OCI-LY1 (cell line): ENCODE data around the gene NUP93.

Source experiments
- H2AFZ ChIP-seq: fragments of 200-600 bp; sonication (generic), shearing (Covaris generic); 2 replicates; pipeline ENCODE4 v1.6.0; 2014; ENCODE audit warnings: antibody characterized with exemption, mild to moderate bottlenecking, low read length
- H3F3A ChIP-seq: fragments of 200-600 bp; sonication (generic), shearing (Covaris generic); 2 replicates; pipeline ENCODE4 v1.6.0; 2014; ENCODE audit warnings: mild to moderate bottlenecking, antibody characterized with exemption, low read length, moderate library complexity; ENCODE audit not compliant: insufficient read depth
- H3K27ac ChIP-seq: fragments of 200-600 bp; sonication (generic); 2 replicates; pipeline ENCODE4 v1.5.1; 2014; ENCODE audit warnings: low read length, mixed run types, mild to moderate bottlenecking, low read depth; ENCODE audit not compliant: poor library complexity, severe bottlenecking
- H3K27me3 ChIP-seq: fragments of 200-600 bp; sonication (generic); 2 replicates; pipeline ENCODE4 v1.6.0; 2014; ENCODE audit warnings: antibody characterized with exemption, mild to moderate bottlenecking, low read length, moderate library complexity; ENCODE audit not compliant: insufficient read depth
- H3K36me3 ChIP-seq: fragments of 200-600 bp; sonication (generic); 2 replicates; pipeline ENCODE4 v1.6.1; 2014; ENCODE audit warnings: mild to moderate bottlenecking, antibody characterized with exemption, low read length, moderate library complexity, mixed read lengths; ENCODE audit not compliant: insufficient read depth
- H3K4me1 ChIP-seq: fragments of 200-600 bp; sonication (generic); 2 replicates; pipeline ENCODE4 v1.5.1; 2014; ENCODE audit warnings: mild to moderate bottlenecking, low read length, moderate library complexity; ENCODE audit not compliant: insufficient read depth, severe bottlenecking
- H3K4me2 ChIP-seq: fragments of 200-600 bp; sonication (generic), shearing (Covaris generic); 2 replicates; pipeline ENCODE4 v1.6.1; 2014; ENCODE audit warnings: low read length
- H3K4me3 ChIP-seq: fragments of 200-600 bp; sonication (generic); 2 replicates; pipeline ENCODE4 v1.5.1; 2014; ENCODE audit warnings: low read length, low read depth, mild to moderate bottlenecking, mixed read lengths; ENCODE audit not compliant: poor library complexity, severe bottlenecking
- H3K79me2 ChIP-seq: fragments of 200-600 bp; shearing (Covaris generic); 2 replicates; pipeline ENCODE4 v1.6.1; 2016; ENCODE audit warnings: mixed run types, low read length, mixed read lengths; ENCODE audit not compliant: insufficient read depth
- H3K9ac ChIP-seq: fragments of 200-600 bp; sonication (generic), shearing (Covaris generic); 2 replicates; pipeline ENCODE4 v1.6.1; 2014; ENCODE audit warnings: mild to moderate bottlenecking, low read length, mixed read lengths
- H3K9me2 ChIP-seq: fragments of 200-600 bp; sonication (generic), shearing (Covaris generic); 2 replicates; pipeline ENCODE4 v1.6.1; 2014; ENCODE audit warnings: low read depth, mild to moderate bottlenecking, low read length, mixed read lengths
- H3K9me3 ChIP-seq: fragments of 200-600 bp; shearing (Covaris generic); 2 replicates; pipeline ENCODE4 v1.6.1; 2014; ENCODE audit warnings: low read length, mixed read lengths
- H4K20me1 ChIP-seq: fragments of 200-600 bp; sonication (generic), shearing (Covaris generic); 2 replicates; pipeline ENCODE4 v1.6.0; 2016; ENCODE audit warnings: mild to moderate bottlenecking, low read length; ENCODE audit not compliant: insufficient read depth
- CTCF ChIP-seq: fragments of 200-600 bp; sonication (generic), shearing (Covaris generic); IDR thresholded peaks from 2 replicates; pipeline ENCODE4 v1.5.1; 2017; ENCODE audit warnings: mild to moderate bottlenecking, antibody characterized with exemption, low read length, moderate library complexity, mixed read lengths
- EZH2 ChIP-seq: fragments of 200-600 bp; sonication (generic), shearing (Covaris generic); IDR thresholded peaks from 2 replicates; pipeline ENCODE4 v1.8.0; 2017; ENCODE audit warnings: borderline replicate concordance, mixed run types, mild to moderate bottlenecking, antibody characterized with exemption, low read length, moderate library complexity, mixed read lengths

NUP93 gene

GRCh38 chr16:56722200-56722842 is 7.6 kb upstream of the NUP93 start:
- Histone ChIP-seq H3K9me3 (no peaks in the 10 kb centered on the region), H3K9me2 (no peaks in the 10 kb centered on the region), H3K36me3 (no peaks in the 10 kb centered on the region), H3F3A (no peaks in the 10 kb centered on the region), H2AFZ (no peak overlapping the region), H3K9ac (no peak overlapping the region), H3K79me2 (no peaks in the 10 kb centered on the region), H3K4me1 (no peaks in the 10 kb centered on the region), H3K4me2 (no peak overlapping the region), H4K20me1 (no peaks in the 10 kb centered on the region), H3K27me3 (no peaks in the 10 kb centered on the region), H3K27ac (no peak overlapping the region), H3K4me3 (no peak overlapping the region)
- TF ChIP-seq CTCF = no peak
- no peak for TF ChIP-seq EZH2

- Histone ChIP-seq H3F3A (no peaks in the 10 kb centered on the region), H3K9me3 (no peaks in the 10 kb centered on the region), H3K36me3 (no peaks in the 10 kb centered on the region), H4K20me1 (no peaks in the 10 kb centered on the region), H3K79me2 (no peaks in the 10 kb centered on the region), H3K9ac (no peak overlapping the region), H2AFZ (no peak overlapping the region), H3K9me2 (no peaks in the 10 kb centered on the region), H3K27ac (no peak overlapping the region), H3K4me3 (no peak overlapping the region), H3K27me3 (no peaks in the 10 kb centered on the region), H3K4me2 (no peak overlapping the region), H3K4me1 (peaks cover 7% of the 10 kb centered on the region)
- TF ChIP-seq CTCF = no peak
- no peak for TF ChIP-seq EZH2
Observed at GRCh38 chr16:56724191-56724590, 5.7 kb upstream of the NUP93 start.

- no peak overlapping the region for H3K27ac ChIP-seq
- H3K36me3 ChIP-seq = no peaks in the 10 kb centered on the region
- peaks cover 21% of the 10 kb centered on the region for H3K4me1 ChIP-seq
- no peak overlapping the region for H3K9ac ChIP-seq
- H2AFZ ChIP-seq = no peak overlapping the region
- peaks cover 11% of the 10 kb centered on the region for H3K79me2 ChIP-seq
- H3K27me3 ChIP-seq = no peaks in the 10 kb centered on the region
- H4K20me1 ChIP-seq = no peaks in the 10 kb centered on the region
- no peak overlapping the region for H3K4me3 ChIP-seq
- no peaks in the 10 kb centered on the region for H3F3A ChIP-seq
- no peaks in the 10 kb centered on the region for H3K9me2 ChIP-seq
- no peaks in the 10 kb centered on the region for H3K9me3 ChIP-seq
- no peak overlapping the region for H3K4me2 ChIP-seq
- TF ChIP-seq CTCF = no peak
Observed at GRCh38 chr16:56726283-56726682, 3.6 kb upstream of the NUP93 start.
